H1 (cell line): ENCODE measurements around the gene COX5A. TPM values are rescaled to one million over a fixed set of nuclear protein-coding genes. Genes with fewer than 3 reads are reported as not detected.

ENCODE experiments used
- CHD7 ChIP-seq: fragments of 300-600 bp; sonication (generic); IDR thresholded peaks from 2 replicates; pipeline ENCODE4 v1.7.1; 2012; ENCODE audit warnings: low read length, moderate library complexity, mild to moderate bottlenecking, inconsistent platforms; ENCODE audit not compliant: insufficient replicate concordance
- EZH2 ChIP-seq: fragments of 200-600 bp; sonication (generic); IDR thresholded peaks from 2 replicates; pipeline ENCODE4 v1.7.1; 2012; ENCODE audit warnings: low read depth, mild to moderate bottlenecking, moderate library complexity, low read length, inconsistent platforms; ENCODE audit not compliant: severe bottlenecking
- KDM1A ChIP-seq: fragments of 200-600, 300-600 bp; sonication (generic); IDR thresholded peaks from 2 replicates; pipeline ENCODE4 v1.7.1; 2016; ENCODE audit warnings: mild to moderate bottlenecking, low read length, borderline replicate concordance
- KDM4A ChIP-seq: IDR thresholded peaks from one replicate; pipeline ENCODE4 v1.7.1; 2012; ENCODE audit warnings: low read depth, mild to moderate bottlenecking, moderate library complexity, low read length, inconsistent platforms; ENCODE audit not compliant: severe bottlenecking
- polyA plus RNA-seq, 7 experiments: library from polyadenylated mRNA; depleted of rRNA in 3 of 7; stranded (reverse) in 5 of 7; unstranded in 2 of 7; fragments of >200 nt in 5 of 7; fragments of 200-250 nt in 2 of 7; gene quantifications; 1 replicate in 5 of 7; 2 replicates in 1 of 7; 4 replicates in 1 of 7; pipeline versions ENCODE4 v1.2.1 to v1.2.3, GENCODE V29; 2011 to 2013; ENCODE audit warnings: missing spikeins in 2 of 7, mixed read lengths in 2 of 7
- total RNA-seq: library from RNA; stranded (reverse); fragmentation: NEBNext Ultra II Directional; extraction: Animal tissue kit (Norgen Biotek cat#: 25700); gene quantifications from 2 replicates; pipeline ENCODE4 v1.2.1, GENCODE V29; 2021

COX5A gene
- total and polyA plus RNA-seq, 2 of the 8 experiments (the other 6 are each of a cell fraction or from before 2014, with no cell fraction given): 270 to 367 TPM

GRCh38 chr15:74962219-74962618 lies 24.3 kb upstream of the COX5A start (continued):
- TF ChIP-seq KDM4A: no peak
- TF ChIP-seq KDM1A: no peak
- TF ChIP-seq EZH2: no peak
- TF ChIP-seq CHD7: no peak
- TF ChIP-seq, all 59 proteins: peak for 0
